IPS-NIHi7 (cell line): ENCODE data around the gene MACROD2.

Source experiments
- DNase-seq: peaks from one replicate; pipeline ENCODE4 v3.0.0; 2012; ENCODE audit warnings: mixed read lengths; ENCODE audit errors: extremely low spot score

MACROD2 gene

DNA sequence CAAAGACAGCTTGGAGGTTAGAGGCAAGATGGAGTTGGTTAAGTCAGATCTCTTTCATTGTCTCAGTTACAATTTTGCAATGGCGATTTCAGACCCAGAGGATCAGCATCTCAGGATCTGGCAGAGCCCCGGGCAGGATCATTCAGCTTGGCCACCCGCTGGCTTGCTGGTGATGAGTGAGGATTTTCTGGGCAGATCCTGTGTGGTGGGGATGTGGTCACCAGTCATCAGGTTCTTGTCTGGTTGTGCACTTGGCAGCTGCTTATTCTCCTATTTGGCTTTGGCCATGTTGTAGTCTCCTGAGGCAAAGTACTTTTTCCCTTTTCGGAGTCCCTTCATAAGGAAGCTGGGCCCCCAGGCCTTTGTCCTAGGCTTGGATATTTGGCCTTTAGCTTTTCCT is 1624.0 kb downstream of the MACROD2 start:
- DNase-seq = no peak

DNA sequence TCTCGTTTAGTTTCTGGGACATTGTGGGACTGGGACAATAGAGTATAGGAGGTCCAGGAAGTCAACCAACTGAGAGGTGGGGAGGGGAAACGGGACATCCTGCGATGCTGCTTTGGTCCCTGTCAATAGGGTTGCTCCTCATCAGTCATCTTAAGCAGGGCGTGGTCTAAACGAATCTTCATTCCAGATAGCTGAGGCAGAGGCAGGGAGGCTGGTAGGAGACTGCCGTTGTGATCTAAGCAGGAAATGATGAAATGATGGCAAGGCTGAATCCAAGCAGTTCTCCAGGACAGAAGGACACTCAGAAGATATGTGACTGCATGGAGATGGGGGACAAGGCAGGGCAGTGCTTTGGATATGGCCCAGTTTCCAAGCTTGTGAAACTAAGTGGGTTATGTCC is 1624.5 kb downstream of the MACROD2 start:
- no peak for DNase-seq

DNA sequence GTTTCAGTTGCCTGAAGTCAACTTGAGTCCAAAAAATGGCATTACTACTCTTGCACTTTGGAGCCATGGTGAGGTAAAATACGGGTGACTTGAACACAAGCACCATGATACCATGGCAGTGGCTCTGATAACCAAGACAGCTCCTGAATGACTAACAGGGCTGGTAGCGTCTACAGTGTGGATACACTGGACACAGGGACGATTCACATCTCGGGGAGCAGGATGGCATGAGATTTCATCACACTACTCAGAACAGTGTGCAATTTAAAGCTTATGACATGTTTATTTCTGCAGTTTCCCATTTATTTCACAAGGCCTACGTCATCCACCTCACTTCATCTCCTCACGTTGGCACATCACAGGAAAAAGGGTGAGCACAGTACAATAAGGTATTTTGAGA is 1627.1 kb downstream of the MACROD2 start:
- DNase-seq = no peak

DNA sequence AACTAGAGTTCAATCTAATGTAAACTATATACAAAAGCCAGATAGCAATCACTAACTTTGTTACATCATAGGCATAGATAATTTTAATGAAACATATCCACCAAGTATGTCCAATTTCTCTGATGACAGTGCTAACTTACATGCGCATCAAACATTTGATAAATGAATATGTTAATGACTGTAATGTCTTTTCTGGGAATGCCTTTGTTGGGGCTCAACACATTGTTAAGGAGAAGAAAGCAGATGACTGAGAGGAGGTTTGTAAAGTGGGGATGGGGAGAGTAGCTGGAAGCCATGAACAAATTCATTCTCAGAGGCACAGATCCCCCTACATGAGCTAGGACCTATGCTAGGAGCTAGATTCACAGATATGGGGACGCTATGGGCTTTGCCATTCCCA is 1627.9 kb downstream of the MACROD2 start:
- no peak for DNase-seq

DNA sequence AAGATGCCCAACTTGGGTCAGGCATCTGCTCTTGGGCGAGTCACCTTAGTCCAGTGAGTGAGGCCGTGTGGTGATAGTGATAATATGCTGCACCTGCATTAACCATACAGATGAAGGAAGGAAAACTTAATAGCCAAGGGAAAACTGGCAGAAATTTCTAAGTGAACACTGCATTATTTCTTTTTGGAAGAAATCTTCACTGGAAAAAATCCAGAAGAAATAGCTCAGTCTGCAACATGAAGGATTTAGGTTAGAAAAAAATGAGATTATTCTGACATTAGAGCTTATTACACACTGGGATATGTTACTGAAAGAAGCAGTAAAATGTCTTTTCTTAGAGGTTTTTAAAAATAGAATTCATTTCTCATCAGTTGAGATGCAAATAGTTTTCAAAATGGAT is 1630.7 kb downstream of the MACROD2 start:
- no peak for DNase-seq

DNA sequence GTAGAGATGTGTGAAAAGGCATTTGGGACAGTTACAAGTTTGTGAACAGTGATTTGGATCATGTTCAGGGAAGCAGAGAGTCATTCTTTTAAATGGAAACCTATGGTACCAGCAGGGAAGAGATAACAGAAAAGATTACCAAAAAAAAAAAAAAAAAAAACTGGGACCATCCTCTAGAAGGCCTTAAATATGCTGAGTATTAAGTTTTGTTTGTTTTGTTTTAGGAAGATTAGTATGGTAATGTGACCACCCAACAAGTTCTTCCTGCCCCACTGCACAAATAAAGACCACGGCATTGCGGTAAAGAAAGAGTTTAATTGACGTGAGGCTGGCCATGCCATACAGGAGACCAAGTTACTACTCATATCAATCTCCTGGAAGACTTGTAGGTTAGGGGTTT is 1631.8 kb downstream of the MACROD2 start:
- DNase-seq = no peak

DNA sequence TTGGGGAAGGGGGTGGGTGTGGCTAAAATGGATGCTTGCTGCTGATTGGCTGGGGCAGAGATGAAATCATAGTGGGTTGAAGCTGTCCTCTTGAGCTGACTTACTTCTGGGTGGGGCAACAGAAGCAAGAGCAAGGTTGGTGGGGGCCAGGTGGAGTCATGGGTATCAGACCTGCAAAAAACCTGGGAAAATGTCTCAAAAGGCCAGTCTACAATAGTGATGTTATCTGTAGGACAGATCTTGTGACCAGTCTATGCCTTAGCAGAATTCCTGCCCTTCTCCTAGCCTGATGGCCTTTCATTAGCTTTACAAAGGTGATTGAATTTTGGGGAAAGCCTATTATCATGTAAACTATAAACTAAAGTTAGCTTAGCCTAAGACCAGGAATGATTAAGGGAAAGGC is 1632.2 kb downstream of the MACROD2 start:
- peak; percentile 13 for DNase-seq

DNA sequence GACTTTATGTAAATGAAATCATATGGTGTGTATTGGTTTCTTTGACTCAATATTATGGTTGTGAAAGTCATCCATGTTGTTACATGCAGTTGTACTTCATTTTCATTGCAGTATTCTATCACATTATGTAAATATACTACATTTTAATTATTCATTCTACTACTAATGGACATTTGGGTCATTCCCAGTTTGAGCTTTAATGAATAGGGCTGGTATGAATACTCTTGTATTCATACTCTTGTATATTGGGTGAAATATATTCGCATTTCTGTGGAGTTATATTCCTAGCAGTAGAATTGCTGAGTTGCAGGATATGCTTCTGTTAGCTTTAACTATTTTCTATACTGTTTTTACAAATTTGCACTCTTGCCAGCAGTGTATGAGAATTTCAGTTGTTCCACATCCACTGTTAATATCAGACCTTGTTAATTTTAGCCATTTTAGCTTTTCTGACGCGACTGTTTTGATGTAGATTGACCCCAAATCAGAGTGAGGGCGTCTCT is 1633.6 kb downstream of the MACROD2 start:
- DNase-seq = no peak

DNA sequence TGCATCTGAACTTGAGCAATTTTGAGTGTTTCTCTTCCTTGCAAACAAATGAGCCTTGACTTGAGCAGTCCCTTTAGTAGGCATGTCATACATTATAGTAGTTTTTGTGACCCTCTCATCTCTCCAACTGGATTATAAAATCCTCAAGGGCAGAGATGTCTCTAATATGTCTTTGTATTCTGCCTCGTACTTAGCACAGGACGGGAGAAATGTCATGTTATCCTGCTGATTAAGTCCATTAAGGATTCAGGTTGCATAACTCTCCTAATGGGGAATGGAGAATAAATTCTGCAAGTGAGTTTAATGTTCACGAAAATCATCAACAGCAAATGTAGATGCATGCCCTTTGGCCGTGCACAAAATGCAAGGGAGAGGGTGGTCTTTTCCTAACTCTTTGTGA is 1635.0 kb downstream of the MACROD2 start:
- DNase-seq = no peak

DNA sequence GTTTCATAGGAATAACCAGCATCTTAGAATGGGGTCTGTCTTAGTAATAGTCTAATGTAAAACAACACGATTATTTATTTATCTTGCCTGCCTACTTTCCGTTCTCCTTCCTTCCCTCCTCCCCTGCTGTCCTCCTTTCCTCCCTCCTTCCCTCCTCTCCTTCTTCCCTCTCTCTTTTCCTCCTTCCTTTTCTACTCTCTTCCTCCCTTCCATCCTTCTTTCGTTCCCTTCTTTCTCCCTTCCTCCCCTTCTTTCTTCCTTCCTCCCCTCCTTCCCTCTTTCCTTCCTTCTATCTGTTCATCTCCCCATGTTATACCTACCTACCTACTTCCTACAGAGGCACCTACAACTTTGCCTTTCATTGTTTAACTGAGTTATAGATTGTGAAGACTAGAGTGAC is 1637.4 kb downstream of the MACROD2 start:
- DNase-seq = no peak

DNA sequence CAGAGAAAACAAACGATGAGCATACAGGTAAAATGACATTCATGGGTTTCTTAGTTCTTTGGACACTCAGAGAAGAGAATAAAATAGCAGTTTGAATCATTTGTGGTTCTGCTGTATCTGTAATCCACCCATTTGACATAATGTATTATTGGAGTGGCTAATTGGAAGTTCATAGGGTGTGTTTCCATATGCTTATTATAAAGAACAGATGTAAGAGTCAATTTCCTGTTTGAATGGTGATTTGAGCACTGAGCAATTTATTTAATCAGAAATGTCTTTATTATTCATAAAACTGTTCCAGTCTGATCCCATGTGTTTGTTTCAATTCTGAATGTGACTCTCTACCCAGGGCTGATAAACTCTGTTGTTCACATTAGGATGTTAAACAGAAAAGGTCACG is 1638.8 kb downstream of the MACROD2 start:
- no peak for DNase-seq

DNA sequence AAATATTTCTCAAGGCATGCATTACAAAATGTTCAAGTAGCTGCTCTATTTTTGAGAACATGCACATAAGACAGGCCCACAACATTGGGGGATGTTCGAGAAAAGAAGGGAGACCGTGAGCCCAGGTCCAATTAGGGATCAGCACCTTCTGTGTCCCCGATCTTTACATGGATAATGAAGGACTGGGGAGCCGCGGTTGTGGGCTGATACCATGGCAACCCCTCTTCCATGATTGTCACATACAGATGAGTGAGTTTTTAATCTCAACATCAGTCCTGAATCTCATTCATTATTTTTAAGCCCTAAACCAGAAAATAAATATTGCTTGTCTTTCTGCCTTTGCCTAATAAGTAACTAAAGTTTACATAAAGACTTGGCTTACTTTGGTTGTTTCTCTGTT is 1642.2 kb downstream of the MACROD2 start:
- no peak for DNase-seq

DNA sequence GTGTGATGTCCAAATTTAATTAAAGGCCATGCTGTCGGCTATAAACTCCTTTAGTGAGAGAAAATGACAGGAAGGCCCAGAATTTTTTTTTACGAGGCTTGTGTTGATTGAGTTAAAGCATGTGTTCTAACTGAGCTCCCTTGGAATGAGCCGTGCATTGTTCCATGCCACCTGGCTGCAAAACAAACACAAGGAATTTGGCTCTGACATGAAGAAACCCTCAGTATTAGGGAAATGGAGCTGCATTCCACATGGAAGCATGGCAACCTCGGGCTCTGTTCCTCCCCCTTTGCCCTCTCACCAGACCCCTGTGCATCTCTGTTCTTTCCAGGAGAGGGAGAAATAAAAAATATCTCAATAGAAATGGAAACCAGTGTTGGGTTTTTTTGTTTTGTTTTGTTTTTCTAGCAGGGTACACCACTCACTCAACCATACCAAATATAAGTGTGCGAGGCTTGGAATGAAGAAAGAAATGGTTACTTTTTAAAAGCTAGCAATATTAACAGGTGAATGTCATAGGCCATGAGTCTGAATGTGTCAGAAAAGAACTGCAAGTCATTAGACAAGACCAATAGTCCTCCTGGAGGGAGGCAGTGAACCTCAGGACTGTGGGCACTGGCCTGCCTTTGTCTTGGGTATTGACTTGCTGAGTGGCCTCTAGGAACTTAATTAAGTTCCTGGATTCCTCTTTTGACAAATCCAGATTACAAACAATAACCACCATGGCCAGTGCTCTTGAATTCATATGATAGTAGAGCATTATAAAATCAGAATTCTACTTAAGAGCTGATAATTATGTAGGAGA is 1642.8 kb downstream of the MACROD2 start:
- DNase-seq = peak; percentile 26

DNA sequence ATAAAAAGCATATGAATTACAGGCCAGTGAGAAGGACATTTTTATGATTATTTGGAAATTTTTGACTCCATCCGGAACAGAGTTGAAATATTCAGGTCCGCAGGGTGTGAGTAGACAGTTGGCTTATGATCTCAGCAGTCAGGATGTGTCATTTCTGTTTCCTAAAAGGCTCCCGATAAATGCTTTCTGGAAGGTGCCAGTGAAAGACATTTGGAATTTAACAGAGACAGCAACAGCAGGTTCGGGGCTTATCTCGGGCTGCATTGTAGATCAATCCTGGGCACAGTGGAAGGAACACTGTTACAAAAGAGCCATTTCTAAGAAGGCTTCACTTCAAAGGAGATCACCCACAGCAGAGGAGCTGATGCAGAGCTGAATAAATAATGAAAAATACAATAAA is 1643.5 kb downstream of the MACROD2 start:
- DNase-seq = no peak

DNA sequence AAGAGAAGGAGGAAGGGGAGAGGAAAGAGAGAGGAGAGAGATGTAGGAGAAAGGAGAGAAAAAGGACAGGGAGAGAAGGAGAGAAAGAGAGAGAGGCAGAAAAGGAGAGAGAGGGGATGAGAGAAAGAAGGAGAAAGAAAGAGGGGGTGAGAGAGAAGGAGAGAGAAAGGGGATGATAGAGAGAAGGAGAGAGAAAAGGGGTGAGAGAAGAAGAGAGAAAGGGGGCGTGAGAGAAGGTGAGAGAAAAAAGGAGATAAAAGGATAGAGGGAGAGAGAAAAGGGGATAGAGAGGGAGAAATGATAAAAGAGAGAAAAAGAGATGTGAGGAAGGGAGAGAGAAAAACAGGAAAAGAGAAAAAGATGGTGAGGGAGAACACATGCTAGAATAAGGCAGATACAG is 1644.5 kb downstream of the MACROD2 start:
- DNase-seq = no peak

DNA sequence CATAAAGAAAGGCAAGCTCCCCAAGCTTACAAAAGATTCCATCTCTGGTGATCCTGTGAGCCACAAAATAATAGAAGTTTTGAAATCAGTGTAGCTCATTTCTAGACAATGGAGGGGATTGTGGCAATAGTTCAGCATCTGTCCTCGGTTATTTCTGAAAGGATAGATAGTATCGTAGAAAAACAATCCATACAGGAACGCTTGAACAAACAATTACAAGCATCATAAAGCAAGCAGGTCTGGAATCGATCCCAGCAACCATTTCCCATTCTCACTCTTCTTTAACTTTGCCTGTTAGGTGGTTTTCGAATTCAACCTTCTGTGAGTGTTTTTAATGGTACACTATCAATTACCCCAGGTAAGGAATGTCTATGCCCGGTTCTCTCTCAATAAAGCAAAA is 1646.8 kb downstream of the MACROD2 start:
- DNase-seq = no peak

DNA sequence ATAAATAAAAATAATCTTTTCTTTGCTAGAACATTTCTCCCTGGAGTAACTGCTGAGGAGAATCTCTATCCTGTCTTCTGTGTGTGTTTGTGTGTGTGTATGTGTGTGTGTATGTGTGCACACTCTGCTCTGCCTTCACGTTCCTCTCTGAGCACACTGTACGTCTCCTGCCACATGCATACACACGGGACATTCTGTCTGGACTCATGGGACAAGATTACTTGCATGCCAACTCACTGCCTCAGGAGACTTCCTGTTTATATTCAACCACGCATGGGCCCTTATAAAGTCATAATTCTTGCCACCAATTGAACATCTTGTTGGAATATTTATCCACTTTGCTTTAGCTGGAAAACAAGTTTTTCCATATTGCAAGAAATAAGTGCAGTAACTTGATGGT is 1647.4 kb downstream of the MACROD2 start:
- no peak for DNase-seq

DNA sequence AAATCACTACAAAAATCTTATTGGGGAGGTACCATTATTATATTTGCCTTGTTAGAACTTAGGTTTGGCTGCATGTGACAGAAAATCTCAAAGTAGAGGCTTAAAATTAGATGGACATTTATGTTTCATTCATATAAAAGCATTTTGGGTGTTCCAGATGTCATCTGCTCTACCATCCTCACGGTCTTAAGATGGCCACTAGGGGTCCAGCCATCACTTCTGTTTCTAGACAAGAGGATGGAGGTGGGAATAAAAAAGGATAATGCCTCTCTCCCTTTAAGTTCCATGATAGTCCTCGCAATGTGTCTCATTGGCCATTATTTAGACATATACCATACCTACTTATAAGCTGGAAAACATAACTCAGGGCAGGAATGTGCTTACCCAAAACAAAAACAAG is 1648.4 kb downstream of the MACROD2 start:
- peak; percentile 20 for DNase-seq

DNA sequence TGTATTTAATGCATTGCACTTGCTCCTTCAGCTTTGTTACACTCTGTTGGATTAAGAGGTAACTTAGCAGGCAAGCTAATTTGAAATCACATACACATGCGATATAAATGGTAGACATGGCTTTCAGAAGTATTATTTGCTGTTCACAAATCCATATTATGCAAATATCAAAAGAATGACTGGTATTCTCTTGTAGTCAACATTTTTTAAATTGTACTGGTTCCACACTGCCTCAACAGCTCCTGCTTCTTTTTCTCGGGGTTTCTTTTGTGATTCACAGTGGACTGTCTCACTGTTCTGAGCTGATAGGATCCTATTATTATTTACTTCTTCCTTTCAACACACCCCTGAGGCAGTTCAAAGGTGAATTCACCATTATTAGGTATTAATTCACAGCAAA is 1650.5 kb downstream of the MACROD2 start:
- no peak for DNase-seq

DNA sequence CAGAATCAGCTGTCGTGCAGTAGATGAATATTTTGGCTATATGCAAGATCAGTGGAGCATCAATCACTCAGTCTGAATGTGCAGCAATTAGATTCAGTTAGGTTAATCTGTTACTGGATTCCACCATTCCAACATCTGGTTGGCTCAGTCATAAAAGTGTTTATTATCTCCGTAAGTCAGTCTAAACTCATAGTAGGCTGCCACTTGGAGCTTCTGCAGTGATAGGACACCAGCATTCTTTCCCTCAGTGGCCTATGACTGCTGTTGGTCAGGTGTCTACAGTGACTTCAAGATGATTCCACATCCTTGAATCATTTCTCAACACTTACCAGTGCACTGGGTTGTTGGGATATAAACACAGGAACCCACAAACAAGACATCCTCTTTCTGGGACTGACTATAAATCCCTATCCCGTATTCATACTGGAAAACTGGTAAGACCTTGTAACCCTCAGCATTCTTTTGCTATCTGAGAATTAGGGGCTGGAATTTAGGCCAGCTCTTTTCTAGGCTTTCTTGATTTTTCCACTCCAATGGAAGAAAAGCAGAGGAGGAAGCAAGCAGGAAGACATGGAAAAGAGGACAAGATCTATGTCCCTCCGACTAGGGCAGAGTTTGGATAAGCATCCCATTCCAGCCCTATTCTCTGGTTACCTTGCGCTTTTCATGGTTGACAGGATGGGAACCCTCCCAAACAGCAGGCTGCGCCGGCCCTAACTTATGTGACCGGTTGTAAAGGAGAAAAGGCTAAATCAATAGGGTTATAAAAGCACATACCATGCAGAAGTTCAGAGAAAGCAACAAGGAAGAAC is 1658.3 kb downstream of the MACROD2 start:
- no peak for DNase-seq

DNA sequence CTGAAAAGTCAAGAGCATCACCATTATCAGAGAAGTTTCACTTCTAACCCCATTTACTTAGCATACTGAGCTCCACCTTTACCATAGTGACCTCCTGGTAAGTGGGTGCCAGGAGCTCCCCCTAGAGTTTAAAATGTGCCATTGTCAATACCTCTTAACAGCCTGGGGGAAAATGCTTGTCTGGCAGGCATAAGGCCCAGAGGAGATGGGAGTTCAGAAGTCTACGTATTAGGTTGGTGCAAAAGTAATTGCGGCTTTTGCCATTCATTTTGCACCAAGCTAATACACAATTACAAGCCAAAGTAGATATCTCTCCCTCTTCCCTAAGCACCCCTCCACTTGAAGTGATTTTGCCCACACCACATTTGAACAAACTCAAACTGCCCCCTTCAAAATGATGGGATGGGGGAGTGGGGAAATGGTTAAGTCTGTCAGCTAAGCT is 1658.9 kb downstream of the MACROD2 start:
- DNase-seq = peak; percentile 84

DNA sequence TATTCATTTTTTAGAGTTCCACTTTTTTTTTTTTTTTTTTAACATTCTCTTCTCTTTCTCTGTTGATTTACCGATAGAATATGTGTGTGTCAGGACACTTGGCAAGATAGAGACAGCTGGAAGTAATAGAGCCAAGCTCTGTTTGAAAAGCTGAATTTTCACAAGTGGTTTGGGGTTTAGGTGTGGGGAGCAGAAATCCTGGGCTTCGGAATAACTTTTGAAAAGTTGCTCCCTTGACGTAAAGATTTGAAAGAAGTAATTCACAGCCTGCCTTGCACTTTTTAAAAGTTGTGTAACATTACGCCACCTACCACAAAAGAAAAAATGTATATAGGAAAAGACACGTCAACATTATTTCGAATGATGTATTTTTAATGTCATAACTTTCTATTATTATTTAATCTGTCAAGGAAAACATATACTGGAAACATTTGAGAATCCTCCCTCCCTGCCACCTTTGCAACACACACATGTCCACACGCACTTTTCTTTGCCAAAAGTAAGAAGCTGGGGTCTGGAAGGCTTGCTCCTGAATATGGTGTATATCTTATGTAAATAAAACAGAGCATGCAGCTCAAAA is 1660.1 kb downstream of the MACROD2 start:
- DNase-seq = no peak

DNA sequence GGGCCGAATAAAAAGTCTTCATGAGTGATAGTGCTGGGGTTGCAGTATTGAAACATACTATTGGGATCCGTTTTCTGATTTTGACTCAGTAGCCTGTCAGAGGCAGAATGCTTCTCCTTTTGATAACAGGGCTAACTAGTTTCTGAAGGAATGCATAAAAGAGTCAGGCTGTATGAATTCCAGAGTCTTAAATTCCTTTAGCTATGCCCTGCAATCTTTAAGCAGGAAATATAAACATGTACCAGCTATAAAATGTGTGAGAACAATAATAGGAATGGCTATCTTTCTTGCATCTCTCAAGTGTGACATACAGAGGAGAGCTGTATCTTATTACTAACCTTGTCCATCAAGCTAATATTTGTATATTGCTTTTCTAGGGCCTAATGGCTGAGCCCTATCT is 1660.8 kb downstream of the MACROD2 start:
- no peak for DNase-seq
